ENCODE data around the gene RAB4B.

DNA sequence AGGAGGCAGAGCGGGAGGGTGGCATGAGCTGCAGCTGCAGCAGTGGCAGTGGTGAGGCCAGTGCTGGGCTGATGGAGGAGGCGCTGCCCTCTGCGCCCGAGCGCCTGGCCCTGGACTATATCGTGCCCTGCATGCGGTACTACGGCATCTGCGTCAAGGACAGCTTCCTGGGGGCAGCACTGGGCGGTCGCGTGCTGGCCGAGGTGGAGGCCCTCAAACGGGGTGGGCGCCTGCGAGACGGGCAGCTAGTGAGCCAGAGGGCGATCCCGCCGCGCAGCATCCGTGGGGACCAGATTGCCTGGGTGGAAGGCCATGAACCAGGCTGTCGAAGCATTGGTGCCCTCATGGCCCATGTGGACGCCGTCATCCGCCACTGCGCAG, 22.9 kb downstream of the RAB4B start:
- TF ChIP-seq ZNF671 (CRISPR knock-in tag; IDR thresholded peaks at IDR 0.05): no peak
- TF ChIP-seq, protein P1, sequence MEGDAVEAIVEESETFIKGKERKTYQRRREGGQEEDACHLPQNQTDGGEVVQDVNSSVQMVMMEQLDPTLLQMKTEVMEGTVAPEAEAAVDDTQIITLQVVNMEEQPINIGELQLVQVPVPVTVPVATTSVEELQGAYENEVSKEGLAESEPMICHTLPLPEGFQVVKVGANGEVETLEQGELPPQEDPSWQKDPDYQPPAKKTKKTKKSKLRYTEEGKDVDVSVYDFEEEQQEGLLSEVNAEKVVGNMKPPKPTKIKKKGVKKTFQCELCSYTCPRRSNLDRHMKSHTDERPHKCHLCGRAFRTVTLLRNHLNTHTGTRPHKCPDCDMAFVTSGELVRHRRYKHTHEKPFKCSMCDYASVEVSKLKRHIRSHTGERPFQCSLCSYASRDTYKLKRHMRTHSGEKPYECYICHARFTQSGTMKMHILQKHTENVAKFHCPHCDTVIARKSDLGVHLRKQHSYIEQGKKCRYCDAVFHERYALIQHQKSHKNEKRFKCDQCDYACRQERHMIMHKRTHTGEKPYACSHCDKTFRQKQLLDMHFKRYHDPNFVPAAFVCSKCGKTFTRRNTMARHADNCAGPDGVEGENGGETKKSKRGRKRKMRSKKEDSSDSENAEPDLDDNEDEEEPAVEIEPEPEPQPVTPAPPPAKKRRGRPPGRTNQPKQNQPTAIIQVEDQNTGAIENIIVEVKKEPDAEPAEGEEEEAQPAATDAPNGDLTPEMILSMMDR (IDR thresholded peaks at IDR 0.05): no peak
- TF ChIP-seq, protein P2, sequence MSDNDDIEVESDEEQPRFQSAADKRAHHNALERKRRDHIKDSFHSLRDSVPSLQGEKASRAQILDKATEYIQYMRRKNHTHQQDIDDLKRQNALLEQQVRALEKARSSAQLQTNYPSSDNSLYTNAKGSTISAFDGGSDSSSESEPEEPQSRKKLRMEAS (CRISPR knock-in tag; IDR thresholded peaks at IDR 0.05): no peak
